Naive thymus-derived CD4-positive, alpha-beta T cell (primary cell): ENCODE measurements around the gene TMEM176B. TPM values are rescaled to one million over a fixed set of nuclear protein-coding genes. Genes with fewer than 3 reads are reported as not detected.
A peak's percentile ranks its signal among the peaks of the same experiment; 100 is the strongest.

ENCODE experiments used
- ATAC-seq: fragments of 150-1000 bp; cut with Tn5 transposase; 2 replicates; pipeline ENCODE4 v1.10.0; 2021; ENCODE audit warnings: mild to moderate bottlenecking, moderate library complexity
- CTCF ChIA-PET: fragments of 350-600 bp; sonication (Branson Sonifier 250); formaldehyde crosslinking; loops from one replicate; lab custom pipeline; 2021; ENCODE audit warnings: antibody characterized with exemption; lab: Charles Lee
- POLR2A ChIA-PET: fragments of 350-600 bp; sonication (Branson Sonifier 250); formaldehyde crosslinking; loops from one replicate; lab custom pipeline; 2021; ENCODE audit warnings: antibody characterized with exemption, inconsistent platforms; lab: Charles Lee
- DNase-seq, 9 donors: peaks; one replicate each; pipeline versions ENCODE4 v3.0.0 to v3.0.0-alpha.2; 2020 to 2022; ENCODE audit warnings: mixed read lengths in 1 of 9
- H3K27ac ChIP-seq: one replicate; pipeline ENCODE4 v1.7.0; 2013; ENCODE audit warnings: mild to moderate bottlenecking, low read depth, low read length, moderate library complexity
- H3K27me3 ChIP-seq, 2 donors: one replicate each; pipeline ENCODE4 v1.7.0; 2013; ENCODE audit warnings: low read length in 2 of 2, mild to moderate bottlenecking in 2 of 2, moderate library complexity in 2 of 2; ENCODE audit not compliant: control insufficient read depth in 2 of 2, insufficient read depth in 2 of 2
- H3K36me3 ChIP-seq, 3 experiments: 1 replicate in 2 of 3; 2 replicates in 1 of 3; pipeline ENCODE4 v1.7.0; 2013; ENCODE audit warnings: low read length in 3 of 3, mild to moderate bottlenecking in 3 of 3, moderate library complexity in 1 of 3; ENCODE audit not compliant: insufficient read depth in 3 of 3, control insufficient read depth in 2 of 3
- H3K4me1 ChIP-seq, 2 donors: one replicate each; pipeline ENCODE4 v1.7.0; 2013; ENCODE audit warnings: low read length in 2 of 2, mild to moderate bottlenecking in 2 of 2, moderate library complexity in 1 of 2; ENCODE audit not compliant: control insufficient read depth in 2 of 2, insufficient read depth in 2 of 2
- H3K4me3 ChIP-seq: 2 replicates; pipeline ENCODE4 v1.7.0; 2013; ENCODE audit warnings: mild to moderate bottlenecking, low read length
- H3K9me3 ChIP-seq, 3 experiments: 1 replicate in 2 of 3; 2 replicates in 1 of 3; pipeline ENCODE4 v1.7.0; 2013; ENCODE audit warnings: low read length in 3 of 3; ENCODE audit not compliant: control insufficient read depth in 2 of 3
- H3K27ac Mint-ChIP-seq, 9 donors: one replicate each; pipeline ENCODE4 v1.8.0; 2020 to 2022; ENCODE audit warnings: mixed read lengths in 9 of 9, mild to moderate bottlenecking in 8 of 9, moderate library complexity in 5 of 9, inconsistent platforms in 2 of 9
- H3K27me3 Mint-ChIP-seq, 5 donors: one replicate each; pipeline ENCODE4 v1.8.0; 2021 to 2022; ENCODE audit warnings: mixed read lengths in 5 of 5, mild to moderate bottlenecking in 1 of 5
- H3K36me3 Mint-ChIP-seq, 5 donors: one replicate each; pipeline ENCODE4 v1.8.0; 2020 to 2022; ENCODE audit warnings: mixed read lengths in 5 of 5, mild to moderate bottlenecking in 3 of 5, inconsistent platforms in 1 of 5
- H3K4me1 Mint-ChIP-seq, 7 donors: one replicate each; pipeline ENCODE4 v1.8.0; 2020 to 2022; ENCODE audit warnings: mixed read lengths in 7 of 7, mild to moderate bottlenecking in 3 of 7, inconsistent platforms in 1 of 7
- H3K4me3 Mint-ChIP-seq, 10 donors: one replicate each; pipeline ENCODE4 v1.8.0; 2020 to 2022; ENCODE audit warnings: mild to moderate bottlenecking in 10 of 10, mixed read lengths in 10 of 10, moderate library complexity in 6 of 10, inconsistent platforms in 2 of 10
- H3K9me3 Mint-ChIP-seq, 11 donors: one replicate each; pipeline ENCODE4 v1.8.0; 2020 to 2022; ENCODE audit warnings: mixed read lengths in 11 of 11, mild to moderate bottlenecking in 4 of 11, inconsistent platforms in 1 of 11, moderate library complexity in 1 of 11
- intact Hi-C, 2 donors: fragments of 100-400 bp; cut with micrococcal nuclease; formaldehyde crosslinking; loops; one replicate each; pipeline ENCODE4 v1.15.1; 2023
- polyA plus RNA-seq, 2 donors: library from polyadenylated mRNA; unstranded; fragments of 300-500 nt; fragmentation: Illumina TruSeq; gene quantifications; one replicate each; pipeline ENCODE4 v1.2.3, GENCODE V29; 2021
- total RNA-seq, 6 experiments: library from RNA in 5 of 6; stranded (reverse) in 5 of 6; gene quantifications; 1 replicate in 5 of 6; 2 replicates in 1 of 6; pipeline ENCODE4 v1.2.3 and lab custom pipeline; 2021 to 2026

TMEM176B gene
- total and polyA plus RNA-seq, 7 experiments from 2014 or later, result 0.53 to 7.1 (median 2.4) TPM; not detected in 3

- POLR2A ChIA-PET, result interaction anchor here (0.6 to 6.3 kb wide), 20 partner anchors 13 to 400 kb away, joined by 3 to 179 read pairs (median 23); partner anchors contain the start of genes GIMAP1, GIMAP4, GIMAP5 and GIMAP6
- H3K4me1 Mint-ChIP-seq, result peaks cover 29 to 55% (median 52%) of the 10 kb centered on the region in 7 donors
Measured at GRCh38 chr7:150756858-150757257, 43.3 kb downstream of the TMEM176B start.

GRCh38 chr7:150756166-150756565 lies 44.0 kb downstream of the TMEM176B start:
- peak overlapping the region; percentile 11 for H3K4me3 ChIP-seq

More at GRCh38 chr7:150756858-150757257, 43.3 kb downstream of the TMEM176B start:
- peak in 7 of 9 donors; percentile 57 to 78 (median 69) for DNase-seq
- Histone ChIP-seq H3K27ac (peak overlapping the region; percentile 78), H3K27me3 (no peaks in the 10 kb centered on the region), H3K4me1 (peaks cover 38 to 43% of the 10 kb centered on the region in 2 donors), H3K4me3 (no peak overlapping the region), H3K36me3 (no peaks in the 10 kb centered on the region), H3K9me3 (no peaks in the 10 kb centered on the region)
- CTCF ChIA-PET, result interaction anchor here (0.6 to 2.9 kb wide), 20 partner anchors 15 to 338 kb away, joined by 3 to 23 read pairs (median 4); partner anchors contain the start of genes GIMAP1, GIMAP2 and GIMAP4
- peaks cover 0 to 6% (median 0%) of the 10 kb centered on the region in 5 donors for H3K27me3 Mint-ChIP-seq
- peaks cover 0 to 17% (median 3%) of the 10 kb centered on the region in 11 donors for H3K9me3 Mint-ChIP-seq
- H3K36me3 Mint-ChIP-seq, result peaks cover 0 to 12% (median 0%) of the 10 kb centered on the region in 5 donors
- intact Hi-C loops, result loop anchor here (1.0 to 2.0 kb wide), 10 partner anchors 89 to 470 kb away; partner anchors contain the start of genes GIMAP8 (in 1 of the 2) and ZNF775 (in 1 of the 2)
- peak; percentile 68 for ATAC-seq
- H3K4me3 Mint-ChIP-seq, result peak overlapping the region; percentile 25 to 88 (median 80)
- peak overlapping the region; percentile 92 to 99 (median 97) for H3K27ac Mint-ChIP-seq

GRCh38 chr7:150755473-150756099 lies 44.6 kb downstream of the TMEM176B start:
- Mint-ChIP-seq H3K27me3 (peaks cover 0 to 2% (median 0%) of the 10 kb centered on the region in 5 donors), H3K27ac (peak overlapping the region; percentile 92 to 99 (median 97)), H3K4me3 (peak overlapping the region; percentile 73 to 88 (median 83)), H3K4me1 (peaks cover 29 to 65% (median 62%) of the 10 kb centered on the region in 7 donors), H3K9me3 (peaks cover 0 to 10% (median 0%) of the 10 kb centered on the region in 11 donors), H3K36me3 (peaks cover 0 to 6% (median 0%) of the 10 kb centered on the region in 5 donors)
- POLR2A ChIA-PET, result interaction anchor here (0.6 to 6.3 kb wide), 59 partner anchors 9 to 598 kb away, joined by 3 to 179 read pairs (median 5); partner anchors contain the start of genes GIMAP1, GIMAP2, GIMAP4 and GIMAP5
- Histone ChIP-seq H3K36me3 (no peaks in the 10 kb centered on the region), H3K9me3 (no peaks in the 10 kb centered on the region), H3K27me3 (no peaks in the 10 kb centered on the region), H3K27ac (peak overlapping the region; percentile 78), H3K4me1 (peaks cover 42 to 54% of the 10 kb centered on the region in 2 donors), H3K4me3 (peak overlapping the region; percentile 11)
- DNase-seq (peak in 8 of 9 donors; percentile 56 to 86 (median 80)), ATAC-seq (peak; percentile 87)
- CTCF ChIA-PET, result interaction anchor here (0.6 to 2.9 kb wide), 27 partner anchors 12 to 349 kb away, joined by 3 to 23 read pairs (median 5); partner anchors contain the start of genes GIMAP1, GIMAP2, GIMAP4 and GIMAP5
- intact Hi-C loops, result loop anchor here (1.0 to 2.0 kb wide), 21 partner anchors 10 to 469 kb away; partner anchors contain the start of genes GIMAP1 (in 2 of the 2), GIMAP2 (in 2 of the 2), GIMAP5 (in 1 of the 2) and GIMAP6 (in 1 of the 2)

More at GRCh38 chr7:150756166-150756565, 44.0 kb downstream of the TMEM176B start:
- H3K9me3 Mint-ChIP-seq, result peaks cover 0 to 10% (median 0%) of the 10 kb centered on the region in 11 donors
- intact Hi-C loops, result loop anchor here (1.0 to 2.0 kb wide), 7 partner anchors 88 to 469 kb away; partner anchors contain the start of genes GIMAP8 (in 1 of the 2) and ZNF775 (in 1 of the 2)
- H3K4me1 Mint-ChIP-seq, result peaks cover 29 to 60% (median 56%) of the 10 kb centered on the region in 7 donors
- peaks cover 0 to 6% (median 0%) of the 10 kb centered on the region in 5 donors for H3K36me3 Mint-ChIP-seq
- no peaks in the 10 kb centered on the region for H3K27me3 ChIP-seq
- ATAC-seq (peak; percentile 30), DNase-seq (peak in 2 of 9 donors; percentile 38 to 46)
- H3K27ac Mint-ChIP-seq, result peak overlapping the region; percentile 92 to 99 (median 97)
- H3K27ac ChIP-seq, result peak overlapping the region; percentile 78
- CTCF ChIA-PET, result interaction anchor here (0.7 to 2.9 kb wide), 22 partner anchors 12 to 349 kb away, joined by 3 to 23 read pairs (median 5); partner anchors contain the start of genes GIMAP1, GIMAP2, GIMAP4 and GIMAP5
- H3K9me3 ChIP-seq, result no peaks in the 10 kb centered on the region
- H3K4me1 ChIP-seq, result peaks cover 38 to 49% of the 10 kb centered on the region in 2 donors
- peaks cover 0 to 2% (median 0%) of the 10 kb centered on the region in 5 donors for H3K27me3 Mint-ChIP-seq
- peak overlapping the region; percentile 73 to 88 (median 83) for H3K4me3 Mint-ChIP-seq
- no peaks in the 10 kb centered on the region for H3K36me3 ChIP-seq
- POLR2A ChIA-PET, result interaction anchor here (0.6 to 6.3 kb wide), 54 partner anchors 12 to 598 kb away, joined by 3 to 179 read pairs (median 5); partner anchors contain the start of genes GIMAP1, GIMAP2, GIMAP4 and GIMAP5

- CTCF ChIA-PET, result interaction anchor here (0.6 to 2.9 kb wide), 21 partner anchors 11 to 348 kb away, joined by 3 to 23 read pairs (median 5); partner anchors contain the start of genes GIMAP1, GIMAP2, GIMAP4 and GIMAP5
- Histone ChIP-seq H3K9me3 (no peaks in the 10 kb centered on the region), H3K27me3 (no peaks in the 10 kb centered on the region), H3K4me1 (peaks cover 43 to 61% of the 10 kb centered on the region in 2 donors), H3K36me3 (no peaks in the 10 kb centered on the region), H3K4me3 (peak overlapping the region; percentile 6), H3K27ac (peak overlapping the region; percentile 78)
- POLR2A ChIA-PET, result interaction anchor here (0.7 to 6.3 kb wide), 44 partner anchors 10 to 387 kb away, joined by 3 to 179 read pairs (median 6); partner anchors contain the start of genes GIMAP1, GIMAP2, GIMAP4 and GIMAP5
- intact Hi-C loops, result loop anchor here (1.0 to 2.0 kb wide), 16 partner anchors 10 to 398 kb away; partner anchors contain the start of genes GIMAP1 (in 2 of the 2), GIMAP2 (in 2 of the 2), GIMAP5 (in 1 of the 2) and GIMAP6 (in 1 of the 2)
- Mint-ChIP-seq H3K27ac (peak overlapping the region; percentile 92 to 99 (median 97)), H3K36me3 (peaks cover 0 to 11% (median 0%) of the 10 kb centered on the region in 5 donors), H3K4me1 (peaks cover 32 to 72% (median 68%) of the 10 kb centered on the region in 7 donors), H3K9me3 (peaks cover 0 to 6% (median 0%) of the 10 kb centered on the region in 11 donors), H3K4me3 (peak overlapping the region; percentile 73 to 88 (median 83)), H3K27me3 (peaks cover 0 to 2% (median 0%) of the 10 kb centered on the region in 5 donors)
- ATAC-seq, result no peak
- no peak for DNase-seq
Measured at GRCh38 chr7:150754951-150755350, 45.2 kb downstream of the TMEM176B start.

GRCh38 chr7:150753826-150754603 lies 46.1 kb downstream of the TMEM176B start:
- no peak for ATAC-seq
- Histone ChIP-seq H3K27me3 (no peaks in the 10 kb centered on the region), H3K27ac (peak overlapping the region; percentile 60), H3K4me3 (no peak overlapping the region), H3K9me3 (no peaks in the 10 kb centered on the region), H3K36me3 (no peaks in the 10 kb centered on the region), H3K4me1 (peaks cover 44 to 70% of the 10 kb centered on the region in 2 donors)
- peaks cover 0 to 5% (median 0%) of the 10 kb centered on the region in 11 donors for H3K9me3 Mint-ChIP-seq
- intact Hi-C loops, result loop anchor here (2.0 kb wide), 3 partner anchors 17 to 77 kb away; partner anchors contain the start of genes GIMAP2 (in 1 of the 2) and GIMAP5 (in 1 of the 2)
- DNase-seq, result peak in 1 of 9 donors; percentile 36
- H3K36me3 Mint-ChIP-seq, result peaks cover 0 to 8% (median 0%) of the 10 kb centered on the region in 5 donors
- peak overlapping the region; percentile 88 to 97 (median 95) for H3K27ac Mint-ChIP-seq
- ChIA-PET CTCF (interaction anchor here (0.6 to 2.7 kb wide), 10 partner anchors 10 to 305 kb away, joined by 3 to 17 read pairs (median 3); partner anchors contain the start of genes GIMAP1 and GIMAP8), POLR2A (interaction anchor here (1.0 to 6.3 kb wide), 17 partner anchors 10 to 386 kb away, joined by 3 to 179 read pairs (median 27); partner anchors contain the start of genes GIMAP1, GIMAP2, GIMAP4 and GIMAP5)
- H3K27me3 Mint-ChIP-seq, result peaks cover 0 to 2% (median 0%) of the 10 kb centered on the region in 5 donors
- peaks cover 36 to 81% (median 78%) of the 10 kb centered on the region in 7 donors for H3K4me1 Mint-ChIP-seq
- H3K4me3 Mint-ChIP-seq, result peak overlapping the region; percentile 30 to 83 (median 68)
